H9 (cell line): ENCODE data around the gene MORC1. TPM values are rescaled to one million over a fixed set of nuclear protein-coding genes. Genes with fewer than 3 reads are reported as not detected.

Experiments
- DNase-seq: peaks from one replicate; pipeline ENCODE4 v3.0.0-alpha.2; 2017
- H2AFZ ChIP-seq: one replicate; pipeline ENCODE4 v1.6.1; 2013; ENCODE audit warnings: mild to moderate bottlenecking, low read length, control low read depth, moderate library complexity
- H2AK5ac ChIP-seq: 2 replicates; pipeline ENCODE4 v1.6.1; 2013; ENCODE audit warnings: low read length, control low read depth, mixed read lengths; ENCODE audit not compliant: insufficient read length
- H2BK120ac ChIP-seq: one replicate; pipeline ENCODE4 v1.6.1; 2013; ENCODE audit warnings: low read depth, mild to moderate bottlenecking, low read length, control low read depth, inconsistent platforms; ENCODE audit not compliant: poor library complexity, severe bottlenecking
- H2BK12ac ChIP-seq: 2 replicates; pipeline ENCODE4 v1.6.1; 2013; ENCODE audit warnings: low read length, control low read depth, mixed read lengths, low read depth; ENCODE audit not compliant: insufficient read length
- H2BK15ac ChIP-seq: 2 replicates; pipeline ENCODE4 v1.6.1; 2013; ENCODE audit warnings: low read depth, low read length, control low read depth
- H2BK20ac ChIP-seq: one replicate; pipeline ENCODE4 v1.6.1; 2013; ENCODE audit warnings: low read depth, mild to moderate bottlenecking, low read length, control low read depth, inconsistent platforms; ENCODE audit not compliant: poor library complexity, severe bottlenecking
- H2BK5ac ChIP-seq: 2 replicates; pipeline ENCODE4 v1.6.1; 2013; ENCODE audit warnings: low read length, control low read depth, mixed read lengths; ENCODE audit not compliant: insufficient read length
- H3K14ac ChIP-seq: 2 replicates; pipeline ENCODE4 v1.6.1; 2013; ENCODE audit warnings: low read length, control low read depth; ENCODE audit not compliant: insufficient read depth
- H3K18ac ChIP-seq: 2 replicates; pipeline ENCODE4 v1.6.1; 2013; ENCODE audit warnings: low read depth, mild to moderate bottlenecking, mixed read lengths, low read length, control low read depth; ENCODE audit not compliant: insufficient read length
- H3K23ac ChIP-seq: 2 replicates; pipeline ENCODE4 v1.6.1; 2013; ENCODE audit warnings: low read length, control low read depth, mixed read lengths, low read depth; ENCODE audit not compliant: insufficient read length
- H3K23me2 ChIP-seq: 2 replicates; pipeline ENCODE4 v1.6.1; 2013; ENCODE audit warnings: low read depth, mild to moderate bottlenecking, mixed read lengths, low read length, control low read depth; ENCODE audit not compliant: insufficient read length, poor library complexity, severe bottlenecking
- H3K27ac ChIP-seq: 2 replicates; pipeline ENCODE4 v1.5.1; 2013; ENCODE audit warnings: low read length, control low read depth, mixed read lengths, low read depth; ENCODE audit not compliant: insufficient read length
- H3K27me3 ChIP-seq: 2 replicates; pipeline ENCODE4 v1.6.1; 2013; ENCODE audit warnings: low read length, control low read depth, inconsistent platforms; ENCODE audit not compliant: insufficient read depth
- H3K4ac ChIP-seq: 2 replicates; pipeline ENCODE4 v1.6.1; 2013; ENCODE audit warnings: low read depth, mild to moderate bottlenecking, control low read depth, inconsistent platforms, low read length, moderate library complexity
- H3K4me1 ChIP-seq: 2 replicates; pipeline ENCODE4 v1.6.1; 2013; ENCODE audit warnings: low read length, control low read depth, inconsistent platforms; ENCODE audit not compliant: insufficient read depth
- H3K4me2 ChIP-seq: 2 replicates; pipeline ENCODE4 v1.6.1; 2013; ENCODE audit warnings: low read length, control low read depth, mixed read lengths; ENCODE audit not compliant: insufficient read length, insufficient read depth
- H3K56ac ChIP-seq: 2 replicates; pipeline ENCODE4 v1.6.1; 2013; ENCODE audit warnings: low read depth, mild to moderate bottlenecking, mixed read lengths, low read length, control low read depth; ENCODE audit not compliant: insufficient read length
- H3K79me1 ChIP-seq: 2 replicates; pipeline ENCODE4 v1.6.1; 2013; ENCODE audit warnings: low read depth, mild to moderate bottlenecking, moderate library complexity, low read length, control low read depth, inconsistent platforms; ENCODE audit not compliant: insufficient read depth, poor library complexity, severe bottlenecking
- H3K79me2 ChIP-seq: 2 replicates; pipeline ENCODE4 v1.6.1; 2013; ENCODE audit warnings: low read length, control low read depth, inconsistent platforms; ENCODE audit not compliant: insufficient read depth
- H3K9ac ChIP-seq: 2 replicates; pipeline ENCODE4 v1.6.1; 2013; ENCODE audit warnings: low read length, control low read depth, mixed read lengths; ENCODE audit not compliant: insufficient read length; ENCODE audit errors: extremely low read depth
- H3K9me3 ChIP-seq: one replicate; pipeline ENCODE4 v1.6.1; 2013; ENCODE audit warnings: low read depth, low read length, inconsistent platforms; ENCODE audit not compliant: control insufficient read depth
- H3T11ph ChIP-seq: one replicate; pipeline ENCODE4 v1.6.1; 2013; ENCODE audit warnings: mild to moderate bottlenecking, low read length, control low read depth, inconsistent platforms
- H4K20me1 ChIP-seq: one replicate; pipeline ENCODE4 v1.6.1; 2013; ENCODE audit not compliant: control insufficient read depth, insufficient read length, insufficient read depth
- H4K5ac ChIP-seq: 2 replicates; pipeline ENCODE4 v1.6.1; 2013; ENCODE audit warnings: low read depth, mild to moderate bottlenecking, mixed read lengths, low read length, control low read depth; ENCODE audit not compliant: insufficient read length
- H4K8ac ChIP-seq: replicated peaks from 2 replicates; pipeline ENCODE4 v1.6.1; 2013; ENCODE audit warnings: low read length, control low read depth, mixed read lengths, low read depth; ENCODE audit not compliant: insufficient read length
- H4K91ac ChIP-seq: 2 replicates; pipeline ENCODE4 v1.6.1; 2013; ENCODE audit warnings: low read depth, mild to moderate bottlenecking, moderate library complexity, mixed read lengths, low read length, control low read depth; ENCODE audit not compliant: insufficient read length
- H3K27ac Mint-ChIP-seq, 3 experiments: 2 replicates in 2 of 3; 3 replicates in 1 of 3; pipeline ENCODE4 v1.8.0; 2020 to 2021; ENCODE audit warnings: mixed read lengths in 3 of 3, mild to moderate bottlenecking in 1 of 3, moderate library complexity in 1 of 3
- H3K27me3 Mint-ChIP-seq: 2 replicates; pipeline ENCODE4 v1.8.0; 2021; ENCODE audit warnings: low read depth, mild to moderate bottlenecking, moderate library complexity, mixed read lengths
- H3K36me3 Mint-ChIP-seq, 3 experiments: 2 replicates in 2 of 3; 3 replicates in 1 of 3; pipeline ENCODE4 v1.8.0; 2020 to 2021; ENCODE audit warnings: low read depth in 3 of 3, mixed read lengths in 3 of 3; ENCODE audit not compliant: insufficient read depth in 1 of 3
- H3K4me1 Mint-ChIP-seq, 2 experiments: 2 replicates each; pipeline ENCODE4 v1.8.0; 2020; ENCODE audit warnings: mixed read lengths in 2 of 2
- H3K4me3 Mint-ChIP-seq, 2 experiments: 2 replicates in 1 of 2; 3 replicates in 1 of 2; pipeline ENCODE4 v1.8.0; 2020 to 2021; ENCODE audit warnings: mild to moderate bottlenecking in 2 of 2, mixed read lengths in 2 of 2, moderate library complexity in 1 of 2
- H3K9me3 Mint-ChIP-seq, 2 experiments: 2 replicates in 1 of 2; 3 replicates in 1 of 2; pipeline ENCODE4 v1.8.0; 2020; ENCODE audit warnings: mild to moderate bottlenecking in 2 of 2, mixed read lengths in 2 of 2, moderate library complexity in 1 of 2
- WGBS: extraction: QIAGEN DNeasy Blood & Tissue Kit; methylation state at CpG from one replicate; pipeline ENCODE4 v1.1.7; 2013; ENCODE audit warnings: missing lambda C conversion rate, low lambda C conversion rate, mixed read lengths; ENCODE audit not compliant: insufficient read length; ENCODE audit errors: extremely low coverage; 5-methylcytosine and 5-hydroxymethylcytosine counted together
- total RNA-seq: library from RNA; stranded (reverse); gene quantifications from 2 replicates; pipeline ENCODE4 v1.2.1, GENCODE V29; 2021
- TF ChIP-seq, protein P1 (sequence below): fragments of 200-600 bp; sonication (generic); conservative IDR thresholded peaks from 3 replicates; pipeline ENCODE4 v1.8.0; 2021; ENCODE audit warnings: antibody characterized with exemption, mild to moderate bottlenecking

Gene MORC1
- total RNA-seq, 1 experiment from 2014 or later = not detected

- TF ChIP-seq, protein P1, sequence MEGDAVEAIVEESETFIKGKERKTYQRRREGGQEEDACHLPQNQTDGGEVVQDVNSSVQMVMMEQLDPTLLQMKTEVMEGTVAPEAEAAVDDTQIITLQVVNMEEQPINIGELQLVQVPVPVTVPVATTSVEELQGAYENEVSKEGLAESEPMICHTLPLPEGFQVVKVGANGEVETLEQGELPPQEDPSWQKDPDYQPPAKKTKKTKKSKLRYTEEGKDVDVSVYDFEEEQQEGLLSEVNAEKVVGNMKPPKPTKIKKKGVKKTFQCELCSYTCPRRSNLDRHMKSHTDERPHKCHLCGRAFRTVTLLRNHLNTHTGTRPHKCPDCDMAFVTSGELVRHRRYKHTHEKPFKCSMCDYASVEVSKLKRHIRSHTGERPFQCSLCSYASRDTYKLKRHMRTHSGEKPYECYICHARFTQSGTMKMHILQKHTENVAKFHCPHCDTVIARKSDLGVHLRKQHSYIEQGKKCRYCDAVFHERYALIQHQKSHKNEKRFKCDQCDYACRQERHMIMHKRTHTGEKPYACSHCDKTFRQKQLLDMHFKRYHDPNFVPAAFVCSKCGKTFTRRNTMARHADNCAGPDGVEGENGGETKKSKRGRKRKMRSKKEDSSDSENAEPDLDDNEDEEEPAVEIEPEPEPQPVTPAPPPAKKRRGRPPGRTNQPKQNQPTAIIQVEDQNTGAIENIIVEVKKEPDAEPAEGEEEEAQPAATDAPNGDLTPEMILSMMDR = peak; percentile 85
- H2BK5ac ChIP-seq = no peak overlapping the region
- no peak overlapping the region for H2AFZ ChIP-seq
- H4K5ac ChIP-seq = no peak overlapping the region
- no peak overlapping the region for H2BK12ac ChIP-seq
- H3K23me2 ChIP-seq = no peaks in the 10 kb centered on the region
- H3K4ac ChIP-seq = no peak overlapping the region
- no peak overlapping the region for H2AK5ac ChIP-seq
- no peaks in the 10 kb centered on the region for H3K4me1 ChIP-seq
- H3K9me3 ChIP-seq = no peaks in the 10 kb centered on the region
- Mint-ChIP-seq H3K4me3 (no peak overlapping the region), H3K27ac (no peak overlapping the region), H3K36me3 (no peaks in the 10 kb centered on the region), H3K27me3 (no peaks in the 10 kb centered on the region), H3K4me1 (peaks cover 0 to 3% of the 10 kb centered on the region in 2 experiments; a peak in 1 of 4 replicates), H3K9me3 (no peaks in the 10 kb centered on the region)
- H3K79me2 ChIP-seq = no peaks in the 10 kb centered on the region
- no peak overlapping the region for H2BK20ac ChIP-seq
- H3K4me2 ChIP-seq = no peak overlapping the region
- no peaks in the 10 kb centered on the region for H4K20me1 ChIP-seq
- H4K8ac ChIP-seq = no peak overlapping the region
- H3K27me3 ChIP-seq = no peaks in the 10 kb centered on the region
- H3K56ac ChIP-seq = no peak overlapping the region
- WGBS = no CpG with 5 or more reads among the region's 3 CpGs
- no peak overlapping the region for H2BK120ac ChIP-seq
- no peak overlapping the region for H3T11ph ChIP-seq
- H4K91ac ChIP-seq = no peak overlapping the region
- DNase-seq = no peak
- no peak overlapping the region for H2BK15ac ChIP-seq
- H3K18ac ChIP-seq = no peak overlapping the region
- no peak overlapping the region for H3K9ac ChIP-seq
- H3K14ac ChIP-seq = no peak overlapping the region
- no peak overlapping the region for H3K23ac ChIP-seq
- no peak overlapping the region for H3K27ac ChIP-seq
- no peaks in the 10 kb centered on the region for H3K79me1 ChIP-seq
These were observed 94.2 kb downstream of the MORC1 start for GRCh38 chr3:109023656-109024254.
